ENCODE measurements around the gene DDIT4. TPM values are rescaled to one million over a fixed set of nuclear protein-coding genes. Genes with fewer than 3 reads are reported as not detected.

The DDIT4 gene
- total and polyA plus RNA-seq, 2 of the 4 experiments (the other 2 are of a cell fraction) = 59.6 to 108 TPM

GRCh38 chr10:72274730-72275350 lies 1.1 kb downstream of the DDIT4 start:
- peak overlapping the region; percentile 80 for H3K4me3 ChIP-seq (ENCODE audit: insufficient read depth, low read depth, low read length)
- peaks cover 13% of the 10 kb centered on the region; the same call in 1 of the 2 replicates for H3K9me1 ChIP-seq (ENCODE audit: insufficient read depth, low read length)
- ChIA-PET POLR2A (ENCODE audit: unreplicated experiment) (interaction anchor here (0.6 to 0.9 kb wide), 4 partner anchors 9 to 603 kb away, joined by 3 to 7 read pairs (median 4); no protein-coding TSS in a partner anchor), CTCF (interaction anchor here (0.6 to 1.9 kb wide), 10 partner anchors 8 to 1822 kb away, joined by 3 to 5 read pairs (median 3); no protein-coding TSS in a partner anchor)
- H4K8ac ChIP-seq (ENCODE audit: low read depth in 2 of 2, low read length in 2 of 2) = peak overlapping the region; percentile 15 to 56; a peak in 2 of 4 replicates
- H3K14ac ChIP-seq (replicated peaks; ENCODE audit: low read depth, low read length) = peak overlapping the region; percentile 97
- BruUV-seq (replicated peaks) = no TSS peak
- peaks cover 7% of the 10 kb centered on the region for H3K4me1 ChIP-seq (ENCODE audit: control insufficient read depth, insufficient read depth, low read length)
- in situ Hi-C loops (cut with MboI; ENCODE audit: low sequenced_read_pairs) = no loop called here
- peak overlapping the region; percentile 84 for H3K4me2 ChIP-seq (ENCODE audit: low read depth, low read length)
- peak overlapping the region; percentile 2; the same call in 1 of the 2 replicates for H4K5ac ChIP-seq (ENCODE audit: low read depth, low read length)
- peaks cover 10 to 27% of the 10 kb centered on the region in 2 experiments; a peak in 3 of 4 replicates for H3K79me1 ChIP-seq (ENCODE audit: low read depth in 1 of 2, low read length in 2 of 2)
- peak overlapping the region; percentile 92 for H3K23ac ChIP-seq (ENCODE audit: low read depth, low read length)
- peak overlapping the region; percentile 73 for H3K56ac ChIP-seq (ENCODE audit: extremely low read depth, insufficient read depth, low read length)
- peaks cover 24% of the 10 kb centered on the region for H3K36me3 ChIP-seq (ENCODE audit: control insufficient read depth, insufficient read depth, low read length)
- H4K91ac ChIP-seq (ENCODE audit: insufficient read depth, low read depth, low read length) = peak overlapping the region; percentile 26; the same call in 1 of the 2 replicates
- H2AK5ac ChIP-seq (ENCODE audit: low read depth, low read length) = peak overlapping the region; percentile 86
- H2BK5ac ChIP-seq (ENCODE audit: low read depth, low read length, poor library complexity, severe bottlenecking) = peak overlapping the region; percentile 66
- no peaks in the 10 kb centered on the region for H3K9me3 ChIP-seq (ENCODE audit: control insufficient read depth, insufficient read depth, low read length)
- H2BK15ac ChIP-seq (ENCODE audit: low read depth, low read length) = no peak overlapping the region
- DNase-seq (peak; percentile 59), ATAC-seq (ENCODE audit: low read depth) (no peak)
- H3K4ac ChIP-seq (ENCODE audit: low read depth, low read length) = peak overlapping the region; percentile 91
- H2AFZ ChIP-seq (replicated peaks; ENCODE audit: low read length, poor library complexity) = peak overlapping the region; percentile 91
- H3K9ac ChIP-seq (ENCODE audit: low read depth, low read length) = peak overlapping the region; percentile 94
- dilution Hi-C loops (cut with HindIII; ENCODE audit: low sequenced_read_pairs, unreplicated experiment) = no loop called here
- intact Hi-C loops (cut with micrococcal nuclease) = loop anchor here (1.0 kb wide), 1 partner anchor 62 kb away; no protein-coding TSS in a partner anchor
- peak overlapping the region; percentile 98 for H2AK9ac ChIP-seq (replicated peaks; ENCODE audit: low read depth, low read length, poor library complexity)
- H4K20me1 ChIP-seq (ENCODE audit: insufficient read depth, low read length) = peaks cover 38% of the 10 kb centered on the region
- H2BK20ac ChIP-seq (ENCODE audit: low read depth, low read length) = no peak overlapping the region
- WGBS, 2 experiments (ENCODE audit: extremely low coverage in 2 of 2, insufficient read length in 1 of 2) = 5% methylated on average over 19 of the region's 26 CpGs; no CpG with 5 or more reads in 1 of the 2 experiments
- peak overlapping the region; percentile 66 for H3K18ac ChIP-seq (ENCODE audit: low read depth, low read length)
- peak overlapping the region; percentile 23; the same call in 1 of the 2 replicates for H2BK120ac ChIP-seq (ENCODE audit: low read depth, low read length)
- H3K27ac ChIP-seq (ENCODE audit: insufficient read depth, low read length) = peak overlapping the region; percentile 87
- no peaks in the 10 kb centered on the region for H3K27me3 ChIP-seq (ENCODE audit: control insufficient read depth, insufficient read depth, low read length)
- TF ChIP-seq USF2 (IDR thresholded peaks at IDR 0.05; ENCODE audit: low read depth, low read length) (0 out of 2 replicates have a peak, but pooled peaks have one; percentile 2), BHLHE40 (IDR thresholded peaks at IDR 0.05; ENCODE audit: low read depth, low read length) (no peak), MAFK (IDR thresholded peaks at IDR 0.05; ENCODE audit: low read depth, low read length) (no peak), NFE2L2 (IDR thresholded peaks at IDR 0.05; ENCODE audit: low read depth, low read length) (no peak), RCOR1 (IDR thresholded peaks at IDR 0.05; ENCODE audit: insufficient replicate concordance, low read length) (no peak), MXI1 (IDR thresholded peaks at IDR 0.05; ENCODE audit: borderline replicate concordance, low read depth, low read length) (peak; percentile 53; the same call in 1 of the 2 replicates), CEBPB (IDR thresholded peaks at IDR 0.05; ENCODE audit: low read depth, low read length) (no peak), MAZ (IDR thresholded peaks at IDR 0.05; ENCODE audit: borderline replicate concordance, low read depth, low read length) (no peak), ELK1 (IDR thresholded peaks at IDR 0.05; ENCODE audit: borderline replicate concordance, low read depth, low read length) (no peak), RFX5 (IDR thresholded peaks at IDR 0.05; ENCODE audit: low read depth, low read length) (no peak), POLR2A (IDR thresholded peaks at IDR 0.05; ENCODE audit: low read depth, low read length) (no peak), RAD21 (IDR thresholded peaks at IDR 0.05; ENCODE audit: low read length) (peak; percentile 63), CHD1 (IDR thresholded peaks at IDR 0.05; ENCODE audit: low read depth, low read length) (no peak), CTCF (conservative IDR thresholded peaks at IDR 0.05; ENCODE audit: low read depth, low read length) (peak; percentile 61)
